ENCODE results near the gene HINFP. TPM values are rescaled to one million over a fixed set of nuclear protein-coding genes. Genes with fewer than 3 reads are reported as not detected.
A peak's percentile ranks its signal among the peaks of the same experiment; 100 is the strongest.

HINFP gene
- total and polyA plus RNA-seq, 9 of the 15 experiments (the other 6 are each of a cell fraction or from before 2014, with no cell fraction given): 13.8 to 34.1 (median 22.5) TPM

GRCh38 chr11:119157063-119157462 lies 35.7 kb downstream of the HINFP start:
- Histone ChIP-seq H3K9me1 (ENCODE audit: control insufficient read depth, insufficient read depth, low read length) (no peaks in the 10 kb centered on the region), H3K79me2 (ENCODE audit: control insufficient read depth, insufficient read depth, low read length) (no peaks in the 10 kb centered on the region), H3K9ac (ENCODE audit: insufficient read depth in 1 of 2, low read depth in 2 of 2, low read length in 2 of 2) (0 out of 4 replicates have a peak overlapping the region, but pooled peaks of 1 of the 2 experiments have one; percentile 24), H3K9me3 (replicated peaks; ENCODE audit: control insufficient read depth, insufficient read depth, low read depth, low read length) (no peaks in the 10 kb centered on the region), H3K4me3 (no peak overlapping the region), H3K27ac (ENCODE audit: extremely low read depth, low read depth, low read length) (no peak overlapping the region), H4K20me1 (replicated peaks; ENCODE audit: control insufficient read depth, insufficient read depth, low read length) (no peaks in the 10 kb centered on the region), H3K4me2 (ENCODE audit: insufficient read depth, low read length) (no peak overlapping the region), H2AFZ (ENCODE audit: low read depth, low read length) (no peak overlapping the region), H3K36me3 (ENCODE audit: control insufficient read depth, insufficient read depth, low read length) (no peaks in the 10 kb centered on the region), H3K27me3 (ENCODE audit: control insufficient read depth in 2 of 2, insufficient read depth in 2 of 2, low read length in 2 of 2) (peaks cover 3 to 42% of the 10 kb centered on the region in 2 experiments; a peak in 3 of 5 replicates), H3K4me1 (replicated peaks in 1 of 2; ENCODE audit: control insufficient read depth in 2 of 2, insufficient read depth in 2 of 2, low read length in 2 of 2) (peaks cover 15 to 20% of the 10 kb centered on the region in 2 experiments; a peak in 4 of 5 replicates)
- in situ Hi-C loops (cut with MboI): no loop called here
- DNase-seq (ENCODE audit: extremely low read depth in 1 of 4, low spot score in 3 of 4): no peak
- peak; percentile 6 for FAIRE-seq
- BruUV-seq (replicated peaks): no TSS peak
- TF ChIP-seq SMARCE1 (IDR thresholded peaks at IDR 0.05): no peak
- no peak for TF ChIP-seq SP1 (CRISPR knock-in tag; IDR thresholded peaks at IDR 0.05)
- TF ChIP-seq NFIC (IDR thresholded peaks at IDR 0.05): peak; percentile 85
- no peak for TF ChIP-seq PHF8 (IDR thresholded peaks at IDR 0.05; ENCODE audit: borderline replicate concordance, low read length)
- TF ChIP-seq REST (IDR thresholded peaks at IDR 0.05; ENCODE audit: borderline replicate concordance): peak; percentile 56
- no peak for TF ChIP-seq REST (CRISPR knock-in tag; IDR thresholded peaks at IDR 0.05; ENCODE audit: low read depth)
- intact Hi-C loops (cut with micrococcal nuclease): loop anchor here (5.0 kb wide), 1 partner anchor 55 kb away; the partner anchor contains the start of gene DPAGT1
- ChIA-PET POLR2A (interaction anchor here (0.6 kb wide), 1 partner anchor 75 kb away, joined by 3 read pairs; no protein-coding TSS in a partner anchor), CTCF (ENCODE audit: low intra/inter-chr PET ratio) (no interaction called here)
- ATAC-seq: no peak
- 13% methylated on average over 3 of the region's 3 CpGs for WGBS (ENCODE audit: insufficient coverage, low coverage, missing lambda C conversion rate)
